ENCODE data around the gene CCNL1.
"Not testable (repeated sequence)": the region's sequence is repeated elsewhere in the genome, so short reads cannot be mapped to it uniquely, and the experiment has no call there.

CCNL1 gene

GRCh38 chr3:157176934-157177333 is 17.0 kb upstream of the CCNL1 start:
- POLR2A ChIA-PET = no interaction called here
- CTCF ChIA-PET = interaction anchor here (1.0 to 6.4 kb wide), 3 partner anchors 15 to 40 kb away, joined by 3 to 95 read pairs (median 4); partner anchors contain the start of gene CCNL1
- no peak for TF ChIP-seq CTCF (IDR thresholded peaks at IDR 0.05; ENCODE audit: control extremely low read depth, extremely low read depth, low read depth, missing control alignments)
- no peak for DNase-seq (ENCODE audit: extremely low spot score)

- POLR2A ChIA-PET = interaction anchor here (1.4 to 5.5 kb wide), 3 partner anchors 15 to 87 kb away, joined by 6 to 73 read pairs (median 6); partner anchors contain the start of gene CCNL1
- TF ChIP-seq CTCF (IDR thresholded peaks at IDR 0.05; ENCODE audit: control extremely low read depth, extremely low read depth, low read depth, missing control alignments) = no peak
- CTCF ChIA-PET = interaction anchor here (1.0 to 6.4 kb wide), 4 partner anchors 14 to 38 kb away, joined by 4 to 95 read pairs (median 12); partner anchors contain the start of gene CCNL1
- DNase-seq (ENCODE audit: extremely low spot score) = peak; percentile 41
Measured at GRCh38 chr3:157175691-157176507, 16.0 kb upstream of the CCNL1 start.

GRCh38 chr3:157174649-157175498 is 14.9 kb upstream of the CCNL1 start:
- ChIA-PET POLR2A (interaction anchor here (1.1 to 5.5 kb wide), 5 partner anchors 12 to 86 kb away, joined by 6 to 73 read pairs (median 6); partner anchors contain the start of gene CCNL1), CTCF (interaction anchor here (0.8 to 6.4 kb wide), 5 partner anchors 13 to 64 kb away, joined by 3 to 95 read pairs (median 7); partner anchors contain the start of gene CCNL1)
- TF ChIP-seq CTCF (IDR thresholded peaks at IDR 0.05; ENCODE audit: control extremely low read depth, extremely low read depth, low read depth, missing control alignments) = no peak
- peak; percentile 96 for DNase-seq (ENCODE audit: extremely low spot score)

GRCh38 chr3:157174290-157174648 is 14.3 kb upstream of the CCNL1 start:
- no peak for DNase-seq (ENCODE audit: extremely low spot score)
- CTCF ChIA-PET = interaction anchor here (1.7 to 6.4 kb wide), 3 partner anchors 13 to 36 kb away, joined by 7 to 95 read pairs (median 18); partner anchors contain the start of gene CCNL1

GRCh38 chr3:157173343-157173742 is 13.4 kb upstream of the CCNL1 start:
- not testable (repeated sequence) for DNase-seq (ENCODE audit: extremely low spot score)
- POLR2A ChIA-PET = interaction anchor here (2.0 to 5.5 kb wide), 2 partner anchors 10 to 13 kb away, joined by 8 to 73 read pairs; partner anchors contain the start of gene CCNL1
- CTCF ChIA-PET = interaction anchor here (0.6 to 6.4 kb wide), 5 partner anchors 12 to 500 kb away, joined by 3 to 95 read pairs (median 7); partner anchors contain the start of gene CCNL1

More at GRCh38 chr3:157174290-157174648, 14.3 kb upstream of the CCNL1 start:
- POLR2A ChIA-PET = interaction anchor here (1.1 to 5.5 kb wide), 5 partner anchors 11 to 85 kb away, joined by 6 to 73 read pairs (median 6); partner anchors contain the start of gene CCNL1
- no peak for TF ChIP-seq CTCF (IDR thresholded peaks at IDR 0.05; ENCODE audit: control extremely low read depth, extremely low read depth, low read depth, missing control alignments)

- ChIA-PET POLR2A (interaction anchor here (5.5 kb wide), 1 partner anchor 12 kb away, joined by 73 read pairs; the partner anchor contains the start of gene CCNL1), CTCF (interaction anchor here (0.6 to 6.4 kb wide), 5 partner anchors 11 to 499 kb away, joined by 3 to 95 read pairs (median 7); partner anchors contain the start of gene CCNL1)
- no peak for DNase-seq (ENCODE audit: extremely low spot score)
- no peak for TF ChIP-seq CTCF (IDR thresholded peaks at IDR 0.05; ENCODE audit: control extremely low read depth, extremely low read depth, low read depth, missing control alignments)
Measured at GRCh38 chr3:157172746-157173145, 12.8 kb upstream of the CCNL1 start.

Data from GM10248 (cell line).